Astrocyte (in vitro differentiated cells and primary cell): Measurements from ENCODE around the gene PEMT. TPM values are rescaled to one million over a fixed set of nuclear protein-coding genes. Genes with fewer than 3 reads are reported as not detected.

ENCODE experiments used
- DNase-seq: peaks from one replicate; pipeline ENCODE4 v3.0.0-alpha.2; 2010; ENCODE audit warnings: low read depth
- FAIRE-seq: peaks from 2 replicates; lab custom pipeline; 2011; peaks lifted over from hg19 to GRCh38; lab: Jason Lieb, UNC
- H2AFZ ChIP-seq: 2 replicates; pipeline ENCODE4 v1.6.0; 2012; ENCODE audit warnings: low read depth, low read length, inconsistent platforms
- H3K27ac ChIP-seq: 2 replicates; pipeline ENCODE4 v1.5.1; 2011; ENCODE audit warnings: low read depth, low read length, inconsistent platforms
- H3K27me3 ChIP-seq: 2 replicates; pipeline ENCODE4 v1.6.0; 2011; ENCODE audit warnings: low read length, inconsistent platforms; ENCODE audit not compliant: insufficient read depth
- H3K36me3 ChIP-seq: 2 replicates; pipeline ENCODE4 v1.5.1; 2011; ENCODE audit warnings: low read length, inconsistent platforms; ENCODE audit not compliant: insufficient read depth
- H3K4me1 ChIP-seq: 2 replicates; pipeline ENCODE4 v1.5.1; 2011; ENCODE audit warnings: low read length, inconsistent platforms; ENCODE audit not compliant: insufficient read depth
- H3K4me2 ChIP-seq: 2 replicates; pipeline ENCODE4 v1.6.0; 2012; ENCODE audit warnings: low read length, inconsistent platforms
- H3K4me3 ChIP-seq: 2 replicates; pipeline ENCODE4 v1.5.1; 2011; ENCODE audit warnings: low read depth, mild to moderate bottlenecking, low read length, inconsistent platforms; ENCODE audit not compliant: insufficient read depth
- H3K79me2 ChIP-seq: 2 replicates; pipeline ENCODE4 v1.6.0; 2012; ENCODE audit warnings: mild to moderate bottlenecking, low read length, inconsistent platforms; ENCODE audit not compliant: insufficient read depth
- H3K9ac ChIP-seq: 2 replicates; pipeline ENCODE4 v1.6.0; 2012; ENCODE audit warnings: mild to moderate bottlenecking, low read length, inconsistent platforms
- H3K9me3 ChIP-seq: 2 replicates; pipeline ENCODE4 v1.5.1; 2012; ENCODE audit warnings: low read depth, mild to moderate bottlenecking, low read length, inconsistent platforms; ENCODE audit not compliant: insufficient read depth
- H4K20me1 ChIP-seq: 2 replicates; pipeline ENCODE4 v1.6.0; 2012; ENCODE audit warnings: low read length, inconsistent platforms; ENCODE audit not compliant: insufficient read depth
- H3K27ac Mint-ChIP-seq: one replicate; pipeline ENCODE4 v1.8.0; 2021; ENCODE audit warnings: mild to moderate bottlenecking, mixed read lengths; ENCODE audit not compliant: unreplicated experiment
- H3K27me3 Mint-ChIP-seq: one replicate; pipeline ENCODE4 v1.8.0; 2021; ENCODE audit warnings: low read depth, mixed read lengths; ENCODE audit not compliant: unreplicated experiment
- H3K36me3 Mint-ChIP-seq: one replicate; pipeline ENCODE4 v1.8.0; 2021; ENCODE audit warnings: low read depth, mixed read lengths; ENCODE audit not compliant: unreplicated experiment
- H3K4me1 Mint-ChIP-seq: one replicate; pipeline ENCODE4 v1.8.0; 2021; ENCODE audit warnings: low read depth, mixed read lengths; ENCODE audit not compliant: unreplicated experiment
- H3K4me3 Mint-ChIP-seq: one replicate; pipeline ENCODE4 v1.8.0; 2021; ENCODE audit warnings: mild to moderate bottlenecking, moderate library complexity, mixed read lengths; ENCODE audit not compliant: unreplicated experiment
- H3K9me3 Mint-ChIP-seq: one replicate; pipeline ENCODE4 v1.8.0; 2021; ENCODE audit warnings: mild to moderate bottlenecking, mixed read lengths; ENCODE audit not compliant: unreplicated experiment
- EZH2 ChIP-seq: IDR thresholded peaks from 2 replicates; pipeline ENCODE4 v1.6.1; 2012; ENCODE audit warnings: mild to moderate bottlenecking, low read length, inconsistent platforms; ENCODE audit not compliant: insufficient read depth
- total RNA-seq: library from RNA; stranded (reverse); gene quantifications from 2 replicates; pipeline ENCODE4 v1.2.1, GENCODE V29; 2021
- TF ChIP-seq, protein P1 (sequence below): IDR thresholded peaks from 2 replicates; pipeline ENCODE4 v1.5.1; 2011; ENCODE audit warnings: low read depth, mild to moderate bottlenecking, inconsistent platforms, low read length, moderate library complexity; ENCODE audit not compliant: insufficient read depth

PEMT gene
- total RNA-seq, 1 donor from 2014 or later = 19.5 TPM

DNA sequence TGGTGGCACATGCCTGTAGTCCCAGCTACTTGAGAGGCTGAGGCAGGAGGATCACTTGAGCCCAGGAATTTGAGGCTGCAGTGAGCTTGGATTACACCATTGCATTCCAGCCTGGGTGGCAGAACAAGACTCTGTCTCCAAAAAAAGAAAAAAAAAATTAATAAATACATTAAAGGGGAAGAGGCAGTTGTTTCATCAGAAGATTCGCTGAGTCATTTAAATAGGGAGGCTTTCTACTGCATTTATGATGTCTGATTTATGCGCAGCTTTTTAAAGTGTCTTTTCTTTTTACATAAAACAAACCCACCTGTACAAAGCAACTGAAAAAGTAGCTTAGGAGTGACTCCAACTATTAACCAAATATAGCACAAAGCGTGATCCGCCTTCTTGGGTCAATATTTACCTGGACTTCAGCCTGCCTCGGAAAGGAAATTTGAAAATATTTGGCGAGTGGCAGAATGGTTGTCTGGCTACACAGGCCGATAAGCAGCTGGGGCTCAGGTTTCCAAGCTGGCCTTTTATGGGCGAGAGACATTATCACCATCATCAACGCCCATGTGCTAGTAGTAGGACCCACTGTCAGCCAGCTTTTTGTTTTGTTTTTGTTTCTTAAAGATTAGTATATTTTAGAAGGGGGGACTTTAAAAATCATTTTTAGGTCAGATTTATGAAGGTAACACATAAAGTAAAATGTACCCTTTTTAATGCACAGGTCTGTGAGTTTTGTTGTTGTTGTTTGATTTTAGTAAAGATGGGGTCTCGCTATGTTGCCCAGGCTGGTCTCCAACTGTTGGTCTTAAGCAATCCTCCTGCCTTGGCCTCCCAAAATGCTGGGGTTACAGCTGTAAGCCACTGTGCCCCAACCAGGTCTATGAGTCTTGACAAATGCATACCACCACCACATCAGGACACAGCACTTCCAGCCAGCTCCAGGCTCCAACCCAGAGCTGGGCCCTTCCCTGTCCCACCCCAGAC is 52.8 kb downstream of the PEMT start:
- peaks cover 15% of the 10 kb centered on the region for H3K27me3 Mint-ChIP-seq
- H3K4me1 Mint-ChIP-seq = peaks cover 4% of the 10 kb centered on the region
- H3K4me3 Mint-ChIP-seq = no peak overlapping the region
- Histone ChIP-seq H3K36me3 (no peaks in the 10 kb centered on the region), H3K4me2 (no peak overlapping the region), H3K9me3 (no peaks in the 10 kb centered on the region), H3K4me1 (peaks cover 4% of the 10 kb centered on the region), H3K79me2 (no peaks in the 10 kb centered on the region), H4K20me1 (peaks cover 21% of the 10 kb centered on the region), H3K4me3 (no peak overlapping the region), H3K9ac (no peak overlapping the region), H3K27ac (no peak overlapping the region), H2AFZ (no peak overlapping the region), H3K27me3 (no peaks in the 10 kb centered on the region)
- no peak for FAIRE-seq
- TF ChIP-seq, protein P1, sequence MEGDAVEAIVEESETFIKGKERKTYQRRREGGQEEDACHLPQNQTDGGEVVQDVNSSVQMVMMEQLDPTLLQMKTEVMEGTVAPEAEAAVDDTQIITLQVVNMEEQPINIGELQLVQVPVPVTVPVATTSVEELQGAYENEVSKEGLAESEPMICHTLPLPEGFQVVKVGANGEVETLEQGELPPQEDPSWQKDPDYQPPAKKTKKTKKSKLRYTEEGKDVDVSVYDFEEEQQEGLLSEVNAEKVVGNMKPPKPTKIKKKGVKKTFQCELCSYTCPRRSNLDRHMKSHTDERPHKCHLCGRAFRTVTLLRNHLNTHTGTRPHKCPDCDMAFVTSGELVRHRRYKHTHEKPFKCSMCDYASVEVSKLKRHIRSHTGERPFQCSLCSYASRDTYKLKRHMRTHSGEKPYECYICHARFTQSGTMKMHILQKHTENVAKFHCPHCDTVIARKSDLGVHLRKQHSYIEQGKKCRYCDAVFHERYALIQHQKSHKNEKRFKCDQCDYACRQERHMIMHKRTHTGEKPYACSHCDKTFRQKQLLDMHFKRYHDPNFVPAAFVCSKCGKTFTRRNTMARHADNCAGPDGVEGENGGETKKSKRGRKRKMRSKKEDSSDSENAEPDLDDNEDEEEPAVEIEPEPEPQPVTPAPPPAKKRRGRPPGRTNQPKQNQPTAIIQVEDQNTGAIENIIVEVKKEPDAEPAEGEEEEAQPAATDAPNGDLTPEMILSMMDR = no peak
- TF ChIP-seq EZH2 = no peak
- peak; percentile 18 for DNase-seq
- H3K27ac Mint-ChIP-seq = no peak overlapping the region
- no peaks in the 10 kb centered on the region for H3K9me3 Mint-ChIP-seq
- H3K36me3 Mint-ChIP-seq = peaks cover 2% of the 10 kb centered on the region

GRCh38 chr17:17537311-17538099 is 54.0 kb downstream of the PEMT start:
- Histone ChIP-seq H3K9me3 (no peaks in the 10 kb centered on the region), H3K27ac (no peak overlapping the region), H3K9ac (no peak overlapping the region), H3K4me1 (peaks cover 4% of the 10 kb centered on the region), H3K79me2 (no peaks in the 10 kb centered on the region), H2AFZ (no peak overlapping the region), H3K27me3 (no peaks in the 10 kb centered on the region), H4K20me1 (peaks cover 16% of the 10 kb centered on the region), H3K4me2 (no peak overlapping the region), H3K36me3 (no peaks in the 10 kb centered on the region), H3K4me3 (no peak overlapping the region)
- FAIRE-seq (no peak), DNase-seq (no peak)
- Mint-ChIP-seq H3K27ac (no peak overlapping the region), H3K4me1 (peaks cover 4% of the 10 kb centered on the region), H3K27me3 (peaks cover 15% of the 10 kb centered on the region), H3K9me3 (no peaks in the 10 kb centered on the region), H3K4me3 (no peak overlapping the region), H3K36me3 (peaks cover 2% of the 10 kb centered on the region)
- TF ChIP-seq, protein P1 = no peak
- no peak for TF ChIP-seq EZH2
